GM12801 (cell line): Measurements from ENCODE around the gene RAD52.

Experiments used
- CTCF ChIP-seq: IDR thresholded peaks from one replicate; pipeline ENCODE4 v1.5.1; 2011; ENCODE audit warnings: control low read depth; ENCODE audit not compliant: insufficient read length; ENCODE audit errors: extremely low read depth

The RAD52 gene

GRCh38 chr12:949453-950191, at the start of gene RAD52:
RAD52 (minus strand) TSS chr12:949694; CDS start chr12:933058, 16,636 bp downstream.
- TF ChIP-seq CTCF = no peak

GRCh38 chr12:998020-998874, 48.8 kb upstream of the RAD52 start:
- TF ChIP-seq CTCF = no peak

GRCh38 chr12:997505-997904, 48.0 kb upstream of the RAD52 start:
- no peak for TF ChIP-seq CTCF

GRCh38 chr12:996881-997280, 47.4 kb upstream of the RAD52 start:
- no peak for TF ChIP-seq CTCF

- TF ChIP-seq CTCF = no peak
These were observed 43.2 kb upstream of the RAD52 start for GRCh38 chr12:992647-993046.

- TF ChIP-seq CTCF = no peak
These were observed 42.1 kb upstream of the RAD52 start for GRCh38 chr12:991350-992333.
